ENCODE data around the gene GALNT11.

DNA sequence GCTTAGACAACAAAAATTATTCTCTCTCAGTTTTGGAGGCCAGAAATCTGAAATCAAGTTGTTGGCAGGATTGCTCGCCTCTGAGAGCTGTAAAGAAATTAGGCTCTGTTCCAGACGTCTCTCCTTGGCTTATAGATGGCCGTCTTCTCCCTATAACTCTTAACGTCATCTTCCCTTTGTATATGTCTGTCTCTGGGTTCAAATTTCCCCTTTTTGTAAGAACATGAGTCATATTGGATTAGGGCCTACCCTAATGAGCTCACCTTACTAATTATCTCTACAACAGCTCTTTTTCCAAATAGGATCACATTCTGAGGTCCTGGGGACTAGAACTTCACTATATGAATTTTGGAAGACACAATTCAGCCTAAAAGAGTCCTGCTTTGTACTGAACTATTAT lies 46.9 kb upstream of the GALNT11 start:
- TF ChIP-seq, protein P1, sequence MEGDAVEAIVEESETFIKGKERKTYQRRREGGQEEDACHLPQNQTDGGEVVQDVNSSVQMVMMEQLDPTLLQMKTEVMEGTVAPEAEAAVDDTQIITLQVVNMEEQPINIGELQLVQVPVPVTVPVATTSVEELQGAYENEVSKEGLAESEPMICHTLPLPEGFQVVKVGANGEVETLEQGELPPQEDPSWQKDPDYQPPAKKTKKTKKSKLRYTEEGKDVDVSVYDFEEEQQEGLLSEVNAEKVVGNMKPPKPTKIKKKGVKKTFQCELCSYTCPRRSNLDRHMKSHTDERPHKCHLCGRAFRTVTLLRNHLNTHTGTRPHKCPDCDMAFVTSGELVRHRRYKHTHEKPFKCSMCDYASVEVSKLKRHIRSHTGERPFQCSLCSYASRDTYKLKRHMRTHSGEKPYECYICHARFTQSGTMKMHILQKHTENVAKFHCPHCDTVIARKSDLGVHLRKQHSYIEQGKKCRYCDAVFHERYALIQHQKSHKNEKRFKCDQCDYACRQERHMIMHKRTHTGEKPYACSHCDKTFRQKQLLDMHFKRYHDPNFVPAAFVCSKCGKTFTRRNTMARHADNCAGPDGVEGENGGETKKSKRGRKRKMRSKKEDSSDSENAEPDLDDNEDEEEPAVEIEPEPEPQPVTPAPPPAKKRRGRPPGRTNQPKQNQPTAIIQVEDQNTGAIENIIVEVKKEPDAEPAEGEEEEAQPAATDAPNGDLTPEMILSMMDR (IDR thresholded peaks at IDR 0.05) = no peak
- TF ChIP-seq EZH2phosphoT487 (IDR thresholded peaks at IDR 0.05) = no peak
